VCaP (cell line): ENCODE measurements around the gene TAS2R38.

Experiments used
- H3K27ac ChIP-seq: fragments of 450-650 bp; 2 replicates; pipeline ENCODE4 v1.5.1; 2017
- TF ChIP-seq, protein P1 (sequence below): fragments of 450-650 bp; conservative IDR thresholded peaks from 2 replicates; pipeline ENCODE4 v1.5.1; 2017; ENCODE audit warnings: mild to moderate bottlenecking, moderate library complexity

The TAS2R38 gene

DNA sequence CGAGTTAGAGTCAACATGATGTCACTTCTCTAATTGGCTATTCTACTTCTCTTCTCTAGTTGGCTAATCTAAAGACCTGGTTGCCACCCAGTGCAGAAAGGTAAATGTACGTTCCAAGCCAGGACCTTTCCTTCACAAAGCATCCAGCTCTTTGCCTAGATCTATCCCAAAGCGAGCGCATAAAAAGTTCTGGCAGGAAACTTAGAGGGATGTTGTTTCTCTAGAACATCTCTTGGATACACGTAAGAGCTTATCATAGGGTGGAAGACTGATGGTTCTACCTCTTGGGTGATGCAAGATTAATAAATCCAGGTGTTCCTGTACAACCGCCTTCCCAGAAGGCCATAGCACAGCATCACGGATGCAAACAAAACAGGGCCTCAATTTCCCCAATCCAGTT, at the start of gene TAS2R38:
Gene TAS2R38, minus strand, starts transcription at position 101 of the 400 bp plus-strand sequence. Its CDS starts 84 bp downstream, at position 17.
- TF ChIP-seq, protein P1, sequence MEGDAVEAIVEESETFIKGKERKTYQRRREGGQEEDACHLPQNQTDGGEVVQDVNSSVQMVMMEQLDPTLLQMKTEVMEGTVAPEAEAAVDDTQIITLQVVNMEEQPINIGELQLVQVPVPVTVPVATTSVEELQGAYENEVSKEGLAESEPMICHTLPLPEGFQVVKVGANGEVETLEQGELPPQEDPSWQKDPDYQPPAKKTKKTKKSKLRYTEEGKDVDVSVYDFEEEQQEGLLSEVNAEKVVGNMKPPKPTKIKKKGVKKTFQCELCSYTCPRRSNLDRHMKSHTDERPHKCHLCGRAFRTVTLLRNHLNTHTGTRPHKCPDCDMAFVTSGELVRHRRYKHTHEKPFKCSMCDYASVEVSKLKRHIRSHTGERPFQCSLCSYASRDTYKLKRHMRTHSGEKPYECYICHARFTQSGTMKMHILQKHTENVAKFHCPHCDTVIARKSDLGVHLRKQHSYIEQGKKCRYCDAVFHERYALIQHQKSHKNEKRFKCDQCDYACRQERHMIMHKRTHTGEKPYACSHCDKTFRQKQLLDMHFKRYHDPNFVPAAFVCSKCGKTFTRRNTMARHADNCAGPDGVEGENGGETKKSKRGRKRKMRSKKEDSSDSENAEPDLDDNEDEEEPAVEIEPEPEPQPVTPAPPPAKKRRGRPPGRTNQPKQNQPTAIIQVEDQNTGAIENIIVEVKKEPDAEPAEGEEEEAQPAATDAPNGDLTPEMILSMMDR = no peak
- no peak within 1 kb of the TSS for H3K27ac ChIP-seq

DNA sequence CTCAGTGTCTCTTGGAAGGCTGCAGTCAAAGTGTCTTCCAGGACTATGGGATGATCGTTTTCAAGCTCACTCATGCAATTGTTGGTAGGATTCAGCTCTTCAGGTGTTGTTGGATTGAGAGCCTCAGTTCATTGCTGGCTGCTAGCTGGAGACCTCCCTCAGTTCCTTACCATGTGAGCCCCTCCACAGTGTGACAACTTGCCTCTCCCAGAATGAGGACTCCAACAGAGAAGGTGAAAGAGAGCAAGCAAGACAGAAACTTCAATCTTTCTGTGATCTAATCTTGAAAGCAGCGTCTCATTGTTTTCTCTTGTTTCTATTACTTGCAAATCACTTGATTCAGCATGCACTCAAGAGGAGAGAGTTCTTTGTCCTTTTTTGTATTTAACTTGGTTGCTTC, 44.6 kb upstream of the TAS2R38 start:
- H3K27ac ChIP-seq = no peak overlapping the region
- TF ChIP-seq, protein P1 = no peak

DNA sequence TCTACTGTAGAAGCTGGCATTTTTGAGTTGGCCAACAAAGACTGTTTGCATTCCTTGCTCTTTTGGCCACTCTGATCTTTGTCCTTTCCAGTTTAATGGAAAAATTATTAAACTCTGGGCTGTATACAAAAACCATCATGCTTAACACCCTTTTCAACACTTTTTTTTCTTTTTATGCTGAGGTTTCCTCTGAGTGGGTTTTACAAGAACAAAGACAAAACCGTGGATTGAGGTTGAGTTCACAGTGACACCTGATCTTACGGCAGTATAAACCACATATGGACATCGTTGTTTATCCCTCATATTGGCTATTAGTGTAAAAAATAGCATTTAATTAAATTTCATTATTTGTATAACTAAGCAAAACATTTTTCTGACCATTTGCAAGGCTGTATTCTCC, 43.9 kb upstream of the TAS2R38 start:
- TF ChIP-seq, protein P1 = no peak
- H3K27ac ChIP-seq = no peak overlapping the region

DNA sequence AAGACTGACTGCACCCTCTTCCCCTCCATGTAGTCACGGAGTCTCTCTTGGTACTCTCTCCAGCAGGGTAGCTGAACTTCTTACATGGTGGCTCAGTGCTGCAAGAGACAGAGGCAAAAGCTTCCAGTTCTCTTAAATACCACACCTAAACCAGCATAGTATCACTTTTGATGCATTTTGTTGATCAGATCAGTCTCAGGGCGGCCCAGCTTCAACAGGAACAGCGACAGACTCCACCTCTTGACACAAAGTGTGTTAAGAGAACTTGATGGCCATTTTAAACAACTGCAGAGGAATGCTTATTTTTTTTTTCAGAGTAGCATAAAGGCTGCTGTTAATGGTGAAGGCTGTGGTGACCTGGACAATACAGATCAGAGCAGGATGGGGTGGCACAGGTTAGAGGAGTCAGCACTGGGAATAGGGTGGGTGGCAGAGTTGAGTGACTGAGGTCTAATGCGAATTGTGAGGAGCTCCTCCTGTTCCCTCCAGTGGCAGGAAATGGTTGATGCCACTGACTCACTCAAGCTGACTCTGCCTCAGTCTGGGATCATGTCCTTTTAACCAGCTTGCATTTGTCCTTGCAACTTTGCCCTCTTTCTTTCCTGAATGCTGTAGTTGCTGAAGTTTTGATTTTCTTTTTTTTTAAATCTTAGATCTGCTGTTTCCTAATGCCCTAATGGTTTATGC, 39.4 kb upstream of the TAS2R38 start:
- TF ChIP-seq, protein P1 = no peak
- no peak overlapping the region for H3K27ac ChIP-seq

DNA sequence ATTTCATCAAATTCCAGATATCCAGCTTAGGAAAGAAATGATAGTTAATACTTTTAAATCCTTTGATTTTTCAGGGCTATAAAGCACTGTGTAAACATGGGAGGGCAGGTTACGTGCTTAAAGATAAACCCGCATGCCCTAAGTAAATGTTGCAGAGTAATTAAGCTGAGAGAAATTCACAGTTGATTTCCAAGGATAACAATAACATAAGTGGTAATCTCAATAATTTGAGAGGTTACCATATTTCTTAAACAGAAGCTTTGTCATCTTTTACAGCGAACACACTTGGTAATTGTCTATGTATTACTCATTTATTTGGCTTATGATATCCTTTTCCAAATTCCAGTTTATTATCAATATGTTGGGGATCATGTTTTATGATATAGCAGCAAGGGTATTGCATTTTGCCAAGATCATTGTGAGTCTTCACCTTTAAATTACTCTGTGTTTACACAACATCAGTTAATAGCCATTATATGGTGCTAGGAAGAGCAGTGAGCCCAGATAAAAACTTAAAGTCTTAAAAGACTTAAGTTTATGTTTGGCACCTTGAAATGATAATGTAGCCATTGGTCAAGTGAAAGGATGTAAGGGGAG, 37.5 kb upstream of the TAS2R38 start:
- TF ChIP-seq, protein P1 = no peak
- no peak overlapping the region for H3K27ac ChIP-seq

DNA sequence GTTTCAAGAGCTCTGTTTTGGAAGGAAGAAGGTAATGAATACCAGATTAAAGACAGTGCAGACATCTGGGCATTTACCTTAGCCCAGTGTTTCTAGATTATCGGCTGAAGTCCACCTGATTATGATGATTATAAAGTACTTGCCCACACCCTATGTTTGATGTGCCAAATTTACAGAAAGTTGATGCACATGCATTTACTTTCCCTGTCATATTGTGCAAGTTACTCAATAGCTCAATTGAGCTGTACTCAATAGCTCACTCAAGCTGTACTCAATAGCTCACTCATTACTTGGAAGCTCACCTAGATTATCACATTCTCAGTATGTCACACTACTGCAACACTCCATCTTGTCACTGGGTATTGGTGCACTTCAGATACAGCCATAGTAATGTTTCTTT, 35.6 kb upstream of the TAS2R38 start:
- TF ChIP-seq, protein P1 = no peak
- no peak overlapping the region for H3K27ac ChIP-seq

DNA sequence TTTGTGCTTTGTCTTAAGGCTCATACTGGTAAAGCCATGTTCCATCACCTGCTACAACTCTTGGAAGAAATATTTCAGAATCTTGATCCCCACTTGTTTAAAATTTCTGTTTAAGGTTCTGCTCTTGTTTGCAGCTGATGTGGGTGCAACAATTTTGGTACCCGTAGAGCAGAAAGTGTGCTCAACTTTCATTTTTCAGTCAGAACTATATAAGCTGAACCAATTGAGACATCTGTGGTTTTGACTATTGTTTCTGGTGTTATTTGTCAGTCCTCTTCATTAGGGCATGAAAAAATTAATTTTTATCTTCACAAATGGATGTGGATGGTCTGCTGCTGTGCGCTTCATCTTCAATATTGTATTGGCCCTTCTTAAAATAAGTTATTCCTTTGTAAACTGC, 33.0 kb upstream of the TAS2R38 start:
- H3K27ac ChIP-seq = no peak overlapping the region
- TF ChIP-seq, protein P1 = no peak
